ENCODE results near the gene PAX6. TPM values are rescaled to one million over a fixed set of nuclear protein-coding genes. Genes with fewer than 3 reads are reported as not detected.
A peak's percentile ranks its signal among the peaks of the same experiment; 100 is the strongest.

The PAX6 gene
- not detected for total RNA-seq

DNA sequence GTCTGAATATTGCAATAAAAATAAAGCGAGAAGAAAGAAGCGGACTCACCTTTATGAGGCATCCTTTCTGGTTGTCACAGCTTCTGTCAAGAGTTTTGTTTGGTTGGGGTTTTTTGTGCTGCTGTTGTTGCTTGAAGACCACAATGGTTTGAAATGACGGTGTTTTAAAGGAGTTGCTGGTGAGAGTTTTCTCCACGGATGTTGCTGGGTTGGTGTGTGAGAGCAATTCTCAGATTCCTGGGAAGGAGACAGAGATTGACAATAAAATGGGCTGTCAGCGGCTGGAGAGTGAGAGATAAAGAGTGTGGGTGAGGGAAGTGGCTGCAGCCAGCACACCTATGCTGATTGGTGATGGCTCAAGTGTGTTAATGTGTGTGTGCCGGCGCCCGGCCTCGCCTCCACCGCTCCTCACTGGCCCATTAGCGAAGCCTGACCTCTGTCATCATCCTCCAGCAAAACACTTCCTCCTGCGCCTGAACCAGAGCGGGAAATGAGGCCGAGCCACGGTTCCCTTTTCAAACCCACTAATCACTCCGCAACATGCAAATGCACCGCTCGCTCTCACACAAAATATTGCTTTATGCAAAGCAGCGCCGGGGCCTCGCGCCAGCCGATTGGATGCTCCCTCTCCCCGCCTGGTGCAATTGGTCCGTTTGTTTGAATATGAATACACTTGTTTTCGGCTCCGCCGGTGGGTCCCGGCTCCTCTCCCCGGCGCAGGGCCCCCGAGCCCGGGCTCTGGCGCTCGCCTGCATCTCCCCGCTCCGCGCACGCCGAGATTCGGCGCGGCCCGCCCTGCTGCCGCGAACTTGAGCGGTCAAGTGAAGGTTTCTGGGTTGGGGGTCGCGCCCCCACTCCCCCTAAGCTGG is at the start of gene PAX6:
PAX6 (minus strand) TSS at position 544 of the 869 bp plus-strand sequence. CDS start 4,911 bp downstream, outside the sequence.
- peaks cover 95 to 99% (median 97%) of the 10 kb centered on the region in 3 donors for H3K27me3 ChIP-seq (ENCODE audit: control insufficient read depth in 3 of 3, insufficient read depth in 3 of 3, low read length in 3 of 3)

DNA sequence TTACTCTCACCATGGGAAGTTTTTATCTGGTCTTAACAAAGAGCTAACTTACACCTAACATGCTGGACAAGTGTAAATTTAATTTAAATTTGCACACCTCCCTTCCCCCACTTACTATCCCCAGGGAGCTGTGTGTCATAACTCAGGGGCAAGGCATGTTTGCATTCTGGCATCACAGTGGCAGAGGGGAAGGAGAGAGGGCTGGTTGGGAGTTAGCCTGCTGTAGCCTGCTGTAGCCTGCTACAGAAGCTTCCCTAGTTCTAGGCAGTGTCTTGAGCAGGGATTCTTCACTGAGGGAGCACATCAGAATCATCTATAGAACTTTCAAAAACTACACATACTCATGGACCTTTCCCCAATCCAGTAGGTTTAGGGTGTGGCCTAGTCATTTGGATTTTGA is 49.3 kb upstream of the PAX6 start:
- Histone ChIP-seq H3K4me3 (ENCODE audit: low read length in 3 of 3) (no peak overlapping the region), H3K9me3 (ENCODE audit: control insufficient read depth in 3 of 3, low read length in 3 of 3) (no peaks in the 10 kb centered on the region), H3K4me1 (ENCODE audit: control insufficient read depth in 3 of 3, insufficient read depth in 3 of 3, low read length in 3 of 3) (no peaks in the 10 kb centered on the region), H3K36me3 (ENCODE audit: control insufficient read depth in 3 of 3, insufficient read depth in 3 of 3, low read length in 3 of 3) (no peaks in the 10 kb centered on the region), H3K27ac (ENCODE audit: low read depth, low read length) (no peak overlapping the region), H3K27me3 (ENCODE audit: control insufficient read depth in 3 of 3, insufficient read depth in 3 of 3, low read length in 3 of 3) (peaks cover 0 to 6% (median 3%) of the 10 kb centered on the region in 3 donors), H3K9ac (ENCODE audit: low read depth in 1 of 3, low read length in 3 of 3) (no peak overlapping the region)

More for the DNA sequence above, at the start of gene PAX6:
- Histone ChIP-seq H3K9ac (ENCODE audit: low read depth in 1 of 3, low read length in 3 of 3) (peak within 1 kb of the TSS in 2 of 3 donors; percentile 38 to 54), H3K4me1 (ENCODE audit: control insufficient read depth in 3 of 3, insufficient read depth in 3 of 3, low read length in 3 of 3) (peaks cover 52 to 63% (median 60%) of the 10 kb centered on the region in 3 donors), H3K9me3 (ENCODE audit: control insufficient read depth in 3 of 3, low read length in 3 of 3) (no peaks in the 10 kb centered on the region), H3K36me3 (ENCODE audit: control insufficient read depth in 3 of 3, insufficient read depth in 3 of 3, low read length in 3 of 3) (no peaks in the 10 kb centered on the region), H3K27ac (ENCODE audit: low read depth, low read length) (no peak within 1 kb of the TSS), H3K4me3 (ENCODE audit: low read length in 3 of 3) (peak within 1 kb of the TSS; percentile 1 to 67 (median 60))

DNA sequence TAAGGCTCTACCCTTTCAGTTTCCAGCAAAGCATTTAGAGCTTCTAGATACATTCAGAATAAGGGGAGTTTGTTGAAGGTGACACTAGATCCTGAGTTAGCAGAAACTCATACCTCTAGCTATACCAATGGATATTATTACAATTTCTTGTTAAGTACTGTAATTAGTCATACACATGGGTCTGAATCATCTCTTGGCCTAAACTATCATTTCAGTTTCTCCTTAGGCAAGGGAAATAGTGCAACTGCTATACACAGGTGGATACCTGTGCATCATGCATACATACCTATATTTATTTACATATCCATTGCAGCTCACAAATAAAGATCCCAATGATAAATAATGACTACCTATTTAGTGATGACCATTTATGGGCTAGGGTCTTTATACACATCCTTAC is 45.1 kb upstream of the PAX6 start:
- Histone ChIP-seq H3K27me3 (ENCODE audit: control insufficient read depth in 3 of 3, insufficient read depth in 3 of 3, low read length in 3 of 3) (peaks cover 0 to 3% (median 3%) of the 10 kb centered on the region in 3 donors), H3K9ac (ENCODE audit: low read depth in 1 of 3, low read length in 3 of 3) (no peak overlapping the region), H3K4me3 (ENCODE audit: low read length in 3 of 3) (no peak overlapping the region), H3K9me3 (ENCODE audit: control insufficient read depth in 3 of 3, low read length in 3 of 3) (peaks cover 0 to 3% (median 0%) of the 10 kb centered on the region in 3 donors), H3K27ac (ENCODE audit: low read depth, low read length) (no peak overlapping the region), H3K36me3 (ENCODE audit: control insufficient read depth in 3 of 3, insufficient read depth in 3 of 3, low read length in 3 of 3) (no peaks in the 10 kb centered on the region), H3K4me1 (ENCODE audit: control insufficient read depth in 3 of 3, insufficient read depth in 3 of 3, low read length in 3 of 3) (no peaks in the 10 kb centered on the region)

DNA sequence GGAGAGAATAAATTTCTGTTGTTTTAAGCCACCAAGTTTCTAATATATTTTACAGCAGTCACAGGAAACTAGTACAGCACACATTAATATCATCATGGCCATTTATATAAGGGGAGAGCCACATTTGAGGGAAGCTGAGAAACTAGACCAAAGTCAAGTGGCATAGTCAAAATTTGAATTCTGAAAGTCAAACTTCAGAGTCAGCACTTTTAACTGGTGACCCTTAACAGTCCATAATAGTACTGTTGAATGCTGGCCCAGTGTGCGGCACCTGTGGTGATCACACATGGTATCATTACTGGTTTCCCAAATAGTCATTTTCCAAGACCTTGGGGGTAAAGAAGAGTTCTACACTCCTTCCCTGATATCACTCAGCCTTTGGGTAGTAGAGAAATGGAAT is 44.3 kb upstream of the PAX6 start:
- no peaks in the 10 kb centered on the region for H3K4me1 ChIP-seq (ENCODE audit: control insufficient read depth in 3 of 3, insufficient read depth in 3 of 3, low read length in 3 of 3)
- peaks cover 0 to 3% (median 3%) of the 10 kb centered on the region in 3 donors for H3K27me3 ChIP-seq (ENCODE audit: control insufficient read depth in 3 of 3, insufficient read depth in 3 of 3, low read length in 3 of 3)
- no peak overlapping the region for H3K4me3 ChIP-seq (ENCODE audit: low read length in 3 of 3)
- no peak overlapping the region for H3K27ac ChIP-seq (ENCODE audit: low read depth, low read length)
- no peaks in the 10 kb centered on the region for H3K36me3 ChIP-seq (ENCODE audit: control insufficient read depth in 3 of 3, insufficient read depth in 3 of 3, low read length in 3 of 3)
- H3K9me3 ChIP-seq (ENCODE audit: control insufficient read depth in 3 of 3, low read length in 3 of 3): peaks cover 0 to 3% (median 0%) of the 10 kb centered on the region in 3 donors
- no peak overlapping the region for H3K9ac ChIP-seq (ENCODE audit: low read depth in 1 of 3, low read length in 3 of 3)

DNA sequence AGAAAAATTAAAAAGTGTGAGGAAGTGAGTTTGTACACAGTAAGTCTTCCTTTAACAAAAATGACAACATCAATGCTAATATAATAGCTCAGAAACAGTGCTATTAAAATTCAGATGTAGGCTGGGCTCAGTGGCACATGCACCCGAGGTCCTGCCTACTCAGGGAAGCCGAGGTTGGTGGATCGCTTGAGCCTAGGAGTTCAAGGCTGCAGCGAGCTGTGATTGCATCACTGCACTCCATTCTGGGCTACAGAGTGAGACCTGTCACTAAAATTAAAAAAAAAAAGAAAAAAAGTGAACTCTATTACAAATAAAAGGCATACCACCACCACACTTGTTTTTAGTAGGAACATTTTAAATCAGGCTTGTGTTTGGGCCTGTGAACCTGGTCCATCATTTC is 39.2 kb upstream of the PAX6 start:
- Histone ChIP-seq H3K9ac (ENCODE audit: low read depth in 1 of 3, low read length in 3 of 3) (no peak overlapping the region), H3K9me3 (ENCODE audit: control insufficient read depth in 3 of 3, low read length in 3 of 3) (peaks cover 0 to 3% (median 0%) of the 10 kb centered on the region in 3 donors), H3K4me3 (ENCODE audit: low read length in 3 of 3) (no peak overlapping the region), H3K36me3 (ENCODE audit: control insufficient read depth in 3 of 3, insufficient read depth in 3 of 3, low read length in 3 of 3) (no peaks in the 10 kb centered on the region), H3K27me3 (ENCODE audit: control insufficient read depth in 3 of 3, insufficient read depth in 3 of 3, low read length in 3 of 3) (peaks cover 0 to 3% (median 0%) of the 10 kb centered on the region in 3 donors), H3K4me1 (ENCODE audit: control insufficient read depth in 3 of 3, insufficient read depth in 3 of 3, low read length in 3 of 3) (no peaks in the 10 kb centered on the region), H3K27ac (ENCODE audit: low read depth, low read length) (no peak overlapping the region)

DNA sequence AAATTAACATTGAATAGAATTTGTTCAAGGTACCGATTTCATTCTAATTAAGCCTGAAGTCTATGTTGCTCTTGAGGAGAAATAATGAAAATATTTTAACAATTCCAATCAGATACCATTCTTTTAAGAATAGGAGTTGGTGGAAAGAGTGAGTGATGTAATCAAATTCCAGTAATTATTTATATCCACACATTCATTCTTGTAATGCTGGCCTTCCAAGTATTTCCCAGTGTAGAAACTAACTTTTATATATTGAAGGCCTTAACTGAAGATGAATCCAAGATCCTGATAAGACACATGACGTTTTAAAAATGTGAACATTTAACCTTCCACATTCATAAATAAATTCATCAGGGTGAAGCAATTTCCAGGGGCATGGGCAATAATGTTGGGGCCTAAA is 36.6 kb upstream of the PAX6 start:
- Histone ChIP-seq H3K9me3 (ENCODE audit: control insufficient read depth in 3 of 3, low read length in 3 of 3) (no peaks in the 10 kb centered on the region), H3K4me1 (ENCODE audit: control insufficient read depth in 3 of 3, insufficient read depth in 3 of 3, low read length in 3 of 3) (no peaks in the 10 kb centered on the region), H3K4me3 (ENCODE audit: low read length in 3 of 3) (no peak overlapping the region), H3K36me3 (ENCODE audit: control insufficient read depth in 3 of 3, insufficient read depth in 3 of 3, low read length in 3 of 3) (no peaks in the 10 kb centered on the region), H3K9ac (ENCODE audit: low read depth in 1 of 3, low read length in 3 of 3) (no peak overlapping the region), H3K27ac (ENCODE audit: low read depth, low read length) (no peak overlapping the region), H3K27me3 (ENCODE audit: control insufficient read depth in 3 of 3, insufficient read depth in 3 of 3, low read length in 3 of 3) (peaks cover 2 to 4% (median 2%) of the 10 kb centered on the region in 3 donors)

DNA sequence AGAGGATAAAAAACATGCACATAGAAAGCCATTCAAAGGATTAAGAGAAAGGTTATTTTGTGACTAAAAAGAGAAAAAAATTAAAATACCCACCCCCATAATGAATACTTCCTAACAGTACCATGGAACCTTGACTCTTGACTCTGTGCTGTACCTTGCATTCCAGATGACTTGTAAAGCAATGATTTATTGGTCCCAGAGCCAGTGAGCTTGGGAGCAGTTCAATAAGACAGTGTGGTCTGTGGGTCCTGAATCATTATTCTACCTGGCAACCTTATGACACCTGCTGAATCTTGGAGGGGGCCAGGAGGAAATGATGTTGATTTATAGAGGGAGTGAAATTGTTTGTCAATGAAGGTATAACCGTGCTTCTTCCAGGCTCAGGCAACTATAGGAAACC is 34.2 kb upstream of the PAX6 start:
- Histone ChIP-seq H3K9me3 (ENCODE audit: control insufficient read depth in 3 of 3, low read length in 3 of 3) (no peaks in the 10 kb centered on the region), H3K4me1 (ENCODE audit: control insufficient read depth in 3 of 3, insufficient read depth in 3 of 3, low read length in 3 of 3) (no peaks in the 10 kb centered on the region), H3K27me3 (ENCODE audit: control insufficient read depth in 3 of 3, insufficient read depth in 3 of 3, low read length in 3 of 3) (peaks cover 4 to 15% (median 9%) of the 10 kb centered on the region in 3 donors), H3K27ac (ENCODE audit: low read depth, low read length) (no peak overlapping the region), H3K4me3 (ENCODE audit: low read length in 3 of 3) (no peak overlapping the region), H3K9ac (ENCODE audit: low read depth in 1 of 3, low read length in 3 of 3) (no peak overlapping the region), H3K36me3 (ENCODE audit: control insufficient read depth in 3 of 3, insufficient read depth in 3 of 3, low read length in 3 of 3) (no peaks in the 10 kb centered on the region)

DNA sequence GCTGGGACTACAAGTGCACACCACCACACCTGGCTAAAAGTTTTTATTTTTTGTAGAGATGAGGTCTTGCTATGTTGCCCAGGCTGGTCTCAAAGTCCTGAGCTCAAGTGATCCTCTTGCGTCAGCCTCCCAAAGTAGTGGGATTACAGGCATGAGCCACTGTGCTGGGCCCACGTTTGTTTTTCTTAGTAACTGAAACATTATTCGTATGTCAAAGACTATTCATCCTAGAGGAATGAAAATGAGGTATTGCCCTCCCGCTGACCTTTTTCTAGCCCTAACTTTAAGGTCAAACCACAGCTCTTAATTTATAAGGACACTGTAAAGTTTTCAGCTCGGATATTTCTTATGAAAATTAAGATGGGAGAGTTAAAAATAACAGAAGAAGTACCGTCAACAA is 33.2 kb upstream of the PAX6 start:
- no peaks in the 10 kb centered on the region for H3K36me3 ChIP-seq (ENCODE audit: control insufficient read depth in 3 of 3, insufficient read depth in 3 of 3, low read length in 3 of 3)
- no peak overlapping the region for H3K27ac ChIP-seq (ENCODE audit: low read depth, low read length)
- H3K4me3 ChIP-seq (ENCODE audit: low read length in 3 of 3): no peak overlapping the region
- H3K9me3 ChIP-seq (ENCODE audit: control insufficient read depth in 3 of 3, low read length in 3 of 3): no peaks in the 10 kb centered on the region
- no peaks in the 10 kb centered on the region for H3K4me1 ChIP-seq (ENCODE audit: control insufficient read depth in 3 of 3, insufficient read depth in 3 of 3, low read length in 3 of 3)
- peaks cover 4 to 16% (median 15%) of the 10 kb centered on the region in 3 donors for H3K27me3 ChIP-seq (ENCODE audit: control insufficient read depth in 3 of 3, insufficient read depth in 3 of 3, low read length in 3 of 3)
- no peak overlapping the region for H3K9ac ChIP-seq (ENCODE audit: low read depth in 1 of 3, low read length in 3 of 3)

DNA sequence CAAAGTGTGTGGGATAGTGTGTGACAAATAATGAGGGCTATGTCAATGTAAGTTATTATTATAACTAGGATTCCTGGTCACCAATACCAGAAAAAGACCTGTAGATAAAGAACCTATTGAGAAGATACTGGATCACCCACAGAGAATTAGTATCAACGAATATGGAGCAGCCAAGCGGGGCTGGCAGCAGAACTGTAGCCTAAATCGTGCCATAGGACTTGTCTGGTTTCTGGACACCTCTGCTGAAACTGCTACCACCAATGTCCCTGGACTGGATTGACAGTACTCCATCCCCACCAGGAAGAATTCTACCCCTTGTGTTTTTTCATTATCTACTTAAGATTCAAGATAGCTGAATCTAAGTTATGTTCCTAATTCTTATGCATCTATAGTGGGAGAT is 30.3 kb upstream of the PAX6 start:
- H3K27ac ChIP-seq (ENCODE audit: low read depth, low read length): no peak overlapping the region
- no peaks in the 10 kb centered on the region for H3K36me3 ChIP-seq (ENCODE audit: control insufficient read depth in 3 of 3, insufficient read depth in 3 of 3, low read length in 3 of 3)
- no peak overlapping the region for H3K4me3 ChIP-seq (ENCODE audit: low read length in 3 of 3)
- peaks cover 9 to 22% (median 19%) of the 10 kb centered on the region in 3 donors for H3K27me3 ChIP-seq (ENCODE audit: control insufficient read depth in 3 of 3, insufficient read depth in 3 of 3, low read length in 3 of 3)
- no peak overlapping the region for H3K9ac ChIP-seq (ENCODE audit: low read depth in 1 of 3, low read length in 3 of 3)
- no peaks in the 10 kb centered on the region for H3K4me1 ChIP-seq (ENCODE audit: control insufficient read depth in 3 of 3, insufficient read depth in 3 of 3, low read length in 3 of 3)
- H3K9me3 ChIP-seq (ENCODE audit: control insufficient read depth in 3 of 3, low read length in 3 of 3): no peaks in the 10 kb centered on the region

DNA sequence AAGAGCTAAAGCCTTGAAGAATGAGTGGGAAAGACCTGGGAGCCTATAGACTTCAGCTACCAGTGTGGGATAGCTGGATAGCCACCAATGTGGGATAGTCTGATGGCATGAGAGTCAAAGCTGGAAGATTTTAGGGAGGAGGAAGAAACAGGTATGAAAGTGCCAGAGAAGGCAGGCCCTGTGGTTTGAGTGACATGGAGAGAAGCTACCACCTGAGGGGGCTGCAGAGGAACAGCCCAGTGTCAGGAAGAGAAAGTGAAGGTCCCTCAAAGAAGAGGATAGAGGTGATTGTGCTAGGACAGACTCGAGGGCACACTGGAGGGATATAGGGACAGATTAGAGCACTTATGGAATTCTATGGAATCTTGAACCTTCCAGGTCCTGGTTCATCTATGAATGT is 23.1 kb upstream of the PAX6 start:
- peaks cover 0 to 2% (median 0%) of the 10 kb centered on the region in 3 donors for H3K9me3 ChIP-seq (ENCODE audit: control insufficient read depth in 3 of 3, low read length in 3 of 3)
- H3K27ac ChIP-seq (ENCODE audit: low read depth, low read length): no peak overlapping the region
- H3K27me3 ChIP-seq (ENCODE audit: control insufficient read depth in 3 of 3, insufficient read depth in 3 of 3, low read length in 3 of 3): peaks cover 24 to 52% (median 44%) of the 10 kb centered on the region in 3 donors
- H3K36me3 ChIP-seq (ENCODE audit: control insufficient read depth in 3 of 3, insufficient read depth in 3 of 3, low read length in 3 of 3): no peaks in the 10 kb centered on the region
- no peaks in the 10 kb centered on the region for H3K4me1 ChIP-seq (ENCODE audit: control insufficient read depth in 3 of 3, insufficient read depth in 3 of 3, low read length in 3 of 3)
- no peak overlapping the region for H3K9ac ChIP-seq (ENCODE audit: low read depth in 1 of 3, low read length in 3 of 3)
- no peak overlapping the region for H3K4me3 ChIP-seq (ENCODE audit: low read length in 3 of 3)

Measured in skeletal muscle tissue (tissue), 4 donors.